Smooth muscle cell (in vitro differentiated cells): ENCODE data around the gene NKAP. TPM values are rescaled to one million over a fixed set of nuclear protein-coding genes. Genes with fewer than 3 reads are reported as not detected.

ENCODE experiments used
- DNase-seq: peaks from one replicate; lab custom pipeline; 2025; ENCODE audit not compliant: unreplicated experiment; lab: John Stamatoyannopoulos, UW
- H2AFZ ChIP-seq: fragments of 200-600 bp; sonication (generic); 2 replicates; pipeline ENCODE4 v1.6.0; 2016; ENCODE audit warnings: antibody characterized with exemption, low read depth, mild to moderate bottlenecking
- H3F3A ChIP-seq: fragments of 200-600 bp; sonication (generic); 2 replicates; pipeline ENCODE4 v1.6.0; 2017; ENCODE audit warnings: antibody characterized with exemption, low read depth
- H3K27ac ChIP-seq: fragments of 200-600 bp; sonication (generic); 2 replicates; pipeline ENCODE4 v1.5.1; 2016; ENCODE audit warnings: low read depth, mild to moderate bottlenecking
- H3K27me3 ChIP-seq: fragments of 200-600 bp; sonication (generic); 2 replicates; pipeline ENCODE4 v1.6.1; 2016; ENCODE audit warnings: low read depth, mild to moderate bottlenecking
- H3K36me3 ChIP-seq: fragments of 200-600 bp; sonication (generic); 2 replicates; pipeline ENCODE4 v1.5.1; 2016; ENCODE audit warnings: low read depth
- H3K4me1 ChIP-seq: fragments of 200-600 bp; sonication (generic); 2 replicates; pipeline ENCODE4 v1.5.1; 2016; ENCODE audit warnings: low read depth
- H3K4me2 ChIP-seq: fragments of 200-600 bp; sonication (generic); 2 replicates; pipeline ENCODE4 v1.6.0; 2016; ENCODE audit warnings: mild to moderate bottlenecking
- H3K4me3 ChIP-seq: fragments of 200-600 bp; sonication (generic); 2 replicates; pipeline ENCODE4 v1.5.1; 2016; ENCODE audit warnings: mild to moderate bottlenecking
- H3K79me2 ChIP-seq: fragments of 200-600 bp; sonication (generic); 2 replicates; pipeline ENCODE4 v1.6.0; 2016; ENCODE audit warnings: low read depth, mild to moderate bottlenecking
- H3K9ac ChIP-seq: fragments of 200-600 bp; sonication (generic); 2 replicates; pipeline ENCODE4 v1.6.0; 2016; ENCODE audit warnings: low read depth
- H3K9me3 ChIP-seq: fragments of 200-600 bp; sonication (generic); replicated peaks from 2 replicates; pipeline ENCODE4 v1.5.1; 2016; ENCODE audit warnings: low read depth
- H4K20me1 ChIP-seq: fragments of 200-600 bp; sonication (generic); 2 replicates; pipeline ENCODE4 v1.6.0; 2016; ENCODE audit warnings: low read depth
- CTCF ChIP-seq: fragments of 200-600 bp; sonication (generic); IDR thresholded peaks from 2 replicates; pipeline ENCODE4 v1.5.1; 2017; ENCODE audit warnings: borderline replicate concordance, mild to moderate bottlenecking, antibody characterized with exemption; ENCODE audit not compliant: insufficient read depth, poor library complexity, severe bottlenecking
- WGBS: methylation state at CpG from one replicate; pipeline ENCODE4 v1.1.7; 2016; ENCODE audit warnings: low lambda C conversion rate; 5-methylcytosine and 5-hydroxymethylcytosine counted together
- polyA plus RNA-seq: library from polyadenylated mRNA; unstranded; fragments of >200 nt; fragmentation: Nextera tagmentation; extraction: Ambion mirVana; gene quantifications from 2 replicates; pipeline ENCODE4 v1.2.1, GENCODE V29; 2016
- total RNA-seq: library from RNA; depleted of rRNA; stranded (reverse); fragments of >200 nt; gene quantifications from 2 replicates; pipeline ENCODE4 v1.2.3, GENCODE V29; 2014

Gene NKAP
- total RNA-seq = 6.0 and 7.3 TPM in 2 replicates
- 6.4 and 7.3 TPM in 2 replicates for polyA plus RNA-seq

DNA sequence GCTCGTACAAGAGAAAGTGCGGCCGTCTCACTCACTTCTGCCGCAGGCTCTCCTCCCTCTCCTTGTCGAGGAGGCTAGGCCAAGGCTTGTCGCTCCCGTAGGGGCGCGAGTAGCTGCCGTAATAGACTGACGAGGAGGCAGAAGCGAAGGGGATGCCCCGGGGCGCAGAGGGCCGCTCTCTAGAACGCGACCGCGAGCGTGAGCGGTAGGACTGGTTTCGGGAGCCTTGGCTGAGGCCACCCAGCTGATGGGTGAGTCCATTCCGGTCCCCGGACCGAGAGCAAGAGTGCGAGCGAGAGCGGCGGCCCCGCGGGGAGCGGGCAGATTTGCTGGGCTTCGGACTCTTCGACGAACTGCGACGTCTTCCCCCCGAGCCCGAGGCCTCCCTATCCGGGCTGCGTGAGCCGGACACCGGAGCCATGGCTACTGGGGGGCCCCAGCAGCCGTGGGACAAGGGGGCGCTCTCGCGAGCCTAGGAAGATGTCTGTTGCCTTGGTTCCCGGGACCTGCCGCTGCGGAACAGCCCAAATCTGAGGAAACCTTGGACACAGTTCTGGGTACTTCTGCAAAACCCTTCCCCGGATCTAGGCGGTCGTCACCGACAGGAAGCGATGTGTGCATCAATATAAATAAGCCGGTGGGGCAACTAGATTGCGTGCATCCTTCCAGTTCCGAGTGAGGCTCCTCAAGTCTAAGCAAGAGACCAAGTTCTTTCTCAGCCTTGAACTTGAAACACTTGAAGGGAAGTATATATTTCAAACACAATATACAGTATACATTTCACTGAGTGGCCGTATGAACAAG lies at the start of gene NKAP:
TSS of gene NKAP (minus strand) at position 567 of the 804 bp plus-strand sequence. CDS start at position 421, 146 bp downstream.
- Histone ChIP-seq H3K36me3 (no peaks in the 10 kb centered on the region), H3K9ac (peak within 1 kb of the TSS; percentile 91), H4K20me1 (no peaks in the 10 kb centered on the region), H3K4me3 (peak within 1 kb of the TSS; percentile 69), H3K79me2 (peaks cover 12% of the 10 kb centered on the region), H3K27ac (peak within 1 kb of the TSS; percentile 95), H3K27me3 (no peaks in the 10 kb centered on the region), H3K9me3 (no peaks in the 10 kb centered on the region), H3K4me2 (peak within 1 kb of the TSS; percentile 85), H2AFZ (peak within 1 kb of the TSS; percentile 99), H3F3A (no peaks in the 10 kb centered on the region), H3K4me1 (no peaks in the 10 kb centered on the region)
- 61% methylated on average over 59 of the region's 59 CpGs for WGBS
- peak; percentile 24 for DNase-seq
- TF ChIP-seq CTCF = no peak

- WGBS = 35% methylated on average over 47 of the region's 48 CpGs
These were observed 47.6 kb upstream of the NKAP start for GRCh38 chrX:119991005-119991787.

DNA sequence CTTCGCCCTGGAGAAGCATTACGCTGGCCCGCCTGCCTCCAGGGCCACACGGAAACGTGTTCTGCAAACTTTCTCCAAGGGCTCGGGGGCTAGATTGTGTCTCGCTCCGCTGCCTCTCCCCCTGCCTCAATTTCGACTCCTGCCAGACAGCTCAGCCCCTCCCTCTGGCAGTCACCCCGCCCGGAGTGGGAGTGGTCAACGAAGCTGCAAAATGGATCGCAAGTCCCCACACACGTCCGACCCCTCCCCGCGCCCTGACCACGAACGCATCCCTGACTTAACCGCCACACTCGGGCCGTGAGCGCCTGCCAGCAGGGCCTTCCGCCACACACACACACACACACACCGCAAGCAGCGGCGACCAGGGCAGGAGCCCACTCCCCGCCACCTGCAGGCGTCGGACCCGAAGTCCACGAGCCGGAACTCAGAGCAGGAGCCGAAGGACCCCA lies 47.0 kb upstream of the NKAP start:
- Histone ChIP-seq H3K4me2 (peak overlapping the region; percentile 80), H3K27me3 (peaks cover 74% of the 10 kb centered on the region), H3K9ac (no peak overlapping the region), H4K20me1 (no peaks in the 10 kb centered on the region), H3K36me3 (no peaks in the 10 kb centered on the region), H3F3A (no peaks in the 10 kb centered on the region), H3K9me3 (no peaks in the 10 kb centered on the region), H3K27ac (no peak overlapping the region), H2AFZ (no peak overlapping the region), H3K79me2 (no peaks in the 10 kb centered on the region), H3K4me1 (no peaks in the 10 kb centered on the region), H3K4me3 (peak overlapping the region; percentile 35)
- no peak for TF ChIP-seq CTCF
- no peak for DNase-seq
- WGBS = 55% methylated on average over 22 of the region's 34 CpGs

More at GRCh38 chrX:119991005-119991787, 47.6 kb upstream of the NKAP start:
- Histone ChIP-seq H3K36me3 (no peaks in the 10 kb centered on the region), H3K9me3 (no peaks in the 10 kb centered on the region), H3K79me2 (no peaks in the 10 kb centered on the region), H3F3A (no peaks in the 10 kb centered on the region), H3K27me3 (peaks cover 80% of the 10 kb centered on the region), H3K4me1 (no peaks in the 10 kb centered on the region), H4K20me1 (no peaks in the 10 kb centered on the region), H3K4me3 (peak overlapping the region; percentile 35), H2AFZ (no peak overlapping the region), H3K27ac (no peak overlapping the region), H3K9ac (no peak overlapping the region), H3K4me2 (peak overlapping the region; percentile 80)
- TF ChIP-seq CTCF = no peak
- no peak for DNase-seq
